Psoas muscle (tissue), 8 donors: ENCODE data around the gene PARP8. TPM values are rescaled to one million over a fixed set of nuclear protein-coding genes. Genes with fewer than 3 reads are reported as not detected.
"Not testable (repeated sequence)": the region's sequence is repeated elsewhere in the genome, so short reads cannot be mapped to it uniquely, and the experiment has no call there.

ENCODE experiments used
- ATAC-seq, 4 donors: fragments of 200-7000 bp; cut with Tn5 transposase; one replicate each; pipeline ENCODE4 v1.9.1; 2020; ENCODE audit warnings: moderate library complexity in 3 of 4, mild to moderate bottlenecking in 2 of 4
- DNase-seq, 2 donors: peaks; one replicate each; pipeline ENCODE4 v3.0.0-alpha.2; 2020
- H3K27ac ChIP-seq: fragments of 200-600 bp; one replicate; pipeline ENCODE4 v1.8.0; 2022
- H3K27me3 ChIP-seq, 3 donors: fragments of 200-600 bp in 1 of 3; one replicate each; pipeline versions ENCODE4 v1.6.1 to v1.8.0; 2013 to 2022; ENCODE audit warnings: low read length in 2 of 3, mild to moderate bottlenecking in 2 of 3, moderate library complexity in 1 of 3; ENCODE audit not compliant: insufficient read depth in 3 of 3
- H3K36me3 ChIP-seq, 2 donors: fragments of 200-600 bp in 1 of 2; one replicate each; pipeline versions ENCODE4 v1.6.1 to v1.8.0; 2013 to 2022; ENCODE audit warnings: low read depth in 1 of 2, mild to moderate bottlenecking in 1 of 2, moderate library complexity in 1 of 2; ENCODE audit not compliant: insufficient read depth in 1 of 2
- H3K4me1 ChIP-seq: fragments of 200-600 bp; one replicate; pipeline ENCODE4 v1.8.0; 2022
- H3K4me3 ChIP-seq: fragments of 200-600 bp; one replicate; pipeline ENCODE4 v1.8.0; 2022; ENCODE audit warnings: mild to moderate bottlenecking
- H3K9me3 ChIP-seq: fragments of 200-600 bp; one replicate; pipeline ENCODE4 v1.8.0; 2022
- CTCF ChIP-seq: fragments of 200-600 bp; IDR thresholded peaks from one replicate; pipeline ENCODE4 v1.8.0; 2022; ENCODE audit warnings: antibody characterized with exemption
- WGBS, 3 donors: extraction: QIAGEN DNeasy Blood & Tissue Kit; methylation state at CpG; one replicate each; pipeline versions ENCODE4 v1.1.6 to v1.1.7; 2013; 5-methylcytosine and 5-hydroxymethylcytosine counted together
- intact Hi-C, 2 donors: fragments of 100-400 bp; cut with DNase I; formaldehyde crosslinking; loops; one replicate each; pipeline versions ENCODE4 v1.11.0 to v1.14.2; 2022
- polyA plus RNA-seq, 3 donors: library from polyadenylated mRNA; stranded (reverse); fragments of 200-250 nt; gene quantifications; one replicate each; pipeline ENCODE4 v1.2.3, GENCODE V29; 2013
- total RNA-seq, 4 donors: library from RNA; stranded (reverse); fragmentation: NEBNext Ultra II Directional in 2 of 4; extraction: Animal tissue kit (Norgen Biotek cat#: 25700) in 2 of 4; gene quantifications; one replicate each; pipeline versions ENCODE4 v1.2.1 to v1.2.4, GENCODE V29; 2021 to 2023
- donor health status: healthy with polysubstance abuse.
- donor health status: DM: no; HTN: no; CAD: no; lungs with moderate emphysema.
- donor health status: Bipolar disorder and iron deficiency.
- donor health status: healthy.
- donor health status: DM: yes; HTN: yes; CAD: no.
- donor health status: DM: no; HTN: no; CAD: no.
- donor health status: DM: no; HTN: no; CAD: no.
- donor health status: DM: yes; HTN: yes; CAD: no.

The PARP8 gene
- total and polyA plus RNA-seq, 7 donors: 0.52 to 4.7 (median 1.5) TPM

GRCh38 chr5:50657044-50657443 is 9.4 kb upstream of the PARP8 start:
- Histone ChIP-seq H3K9me3 (no peaks in the 10 kb centered on the region), H3K27ac (no peak overlapping the region), H3K4me3 (no peak overlapping the region), H3K36me3 (no peaks in the 10 kb centered on the region), H3K4me1 (no peaks in the 10 kb centered on the region), H3K27me3 (no peaks in the 10 kb centered on the region)
- 82 to 91% (median 84%) methylated on average over 5 of the region's 5 CpGs for WGBS, 3 donors
- no peak for DNase-seq
- no peak for TF ChIP-seq CTCF
- no peak for ATAC-seq
- intact Hi-C loops: no loop called here

- DNase-seq: no peak
- H3K27me3 ChIP-seq: no peaks in the 10 kb centered on the region
- no peaks in the 10 kb centered on the region for H3K9me3 ChIP-seq
- TF ChIP-seq CTCF: no peak
- no peaks in the 10 kb centered on the region for H3K36me3 ChIP-seq
- intact Hi-C loops: no loop called here
- 65 to 77% (median 68%) methylated on average over 1 of the region's 1 CpG for WGBS, 3 donors
- ATAC-seq: no peak
- H3K4me1 ChIP-seq: no peaks in the 10 kb centered on the region
- no peak overlapping the region for H3K4me3 ChIP-seq
- H3K27ac ChIP-seq: no peak overlapping the region
Observed at GRCh38 chr5:50658246-50658645, 8.2 kb upstream of the PARP8 start.

GRCh38 chr5:50663636-50664035 is 2.8 kb upstream of the PARP8 start:
- ATAC-seq (no peak), DNase-seq (peak; percentile 20 to 55)
- Histone ChIP-seq H3K27ac (no peak overlapping the region), H3K36me3 (no peaks in the 10 kb centered on the region), H3K4me3 (no peak overlapping the region), H3K9me3 (no peaks in the 10 kb centered on the region), H3K4me1 (no peaks in the 10 kb centered on the region), H3K27me3 (peaks cover 0 to 7% (median 0%) of the 10 kb centered on the region in 3 donors)
- 52 to 56% (median 55%) methylated on average over 4 of the region's 4 CpGs for WGBS, 3 donors
- TF ChIP-seq CTCF: no peak
- intact Hi-C loops: no loop called here

GRCh38 chr5:50665091-50665490 is 1.3 kb upstream of the PARP8 start:
- TF ChIP-seq CTCF: no peak
- intact Hi-C loops: no loop called here
- ATAC-seq (no peak), DNase-seq (no peak)
- Histone ChIP-seq H3K9me3 (no peaks in the 10 kb centered on the region), H3K27me3 (peaks cover 0 to 7% (median 0%) of the 10 kb centered on the region in 3 donors), H3K36me3 (no peaks in the 10 kb centered on the region), H3K4me3 (no peak overlapping the region), H3K4me1 (no peaks in the 10 kb centered on the region), H3K27ac (no peak overlapping the region)

GRCh38 chr5:50665761-50666202 is 655 bp upstream of the PARP8 start:
- H3K9me3 ChIP-seq, intact Hi-C loops, H3K36me3 ChIP-seq, H3K27me3 ChIP-seq, H3K27ac ChIP-seq, ATAC-seq, H3K4me1 ChIP-seq, DNase-seq: not testable (repeated sequence)
- 56 to 68% (median 63%) methylated on average over 8 of the region's 8 CpGs for WGBS, 3 donors
- H3K4me3 ChIP-seq: peak overlapping the region; percentile 73
